H1 (cell line): ENCODE data around the gene CFD. TPM values are rescaled to one million over a fixed set of nuclear protein-coding genes. Genes with fewer than 3 reads are reported as not detected.

Experiments
- CTCF ChIA-PET: fragments of 300-600 bp; sonication (Branson Sonifier 250); formaldehyde crosslinking; loops from one replicate; lab custom pipeline; 2021; ENCODE audit not compliant: partially characterized antibody; lab: Charles Lee
- POLR2A ChIA-PET: fragments of 300-600 bp; sonication (Branson Sonifier 250); formaldehyde crosslinking; loops from one replicate; lab custom pipeline; 2021; ENCODE audit warnings: inconsistent platforms; ENCODE audit not compliant: partially characterized antibody; lab: Charles Lee
- DNase-seq, 2 experiments: peaks; one replicate each; pipeline versions ENCODE4 v3.0.0 to v3.0.0-alpha.2; 2010 to 2022; ENCODE audit warnings: low spot score in 2 of 2, low read depth in 1 of 2, mixed read lengths in 1 of 2
- FAIRE-seq: peaks from 2 replicates; lab custom pipeline; 2011; peaks lifted over from hg19 to GRCh38; lab: Jason Lieb, UNC
- H2AFZ ChIP-seq: 2 replicates; pipeline ENCODE4 v1.8.1; 2012; ENCODE audit warnings: low read length, inconsistent platforms
- H2AK5ac ChIP-seq: 2 replicates; pipeline ENCODE4 v1.6.1; 2013; ENCODE audit warnings: low read depth, low read length
- H2BK120ac ChIP-seq: replicated peaks from 2 replicates; pipeline ENCODE3; 2013; ENCODE audit warnings: low read depth, low read length, inconsistent platforms
- H2BK12ac ChIP-seq: 2 replicates; pipeline ENCODE4 v1.6.1; 2013; ENCODE audit warnings: low read depth, low read length
- H2BK15ac ChIP-seq: 2 replicates; pipeline ENCODE4 v1.6.1; 2013; ENCODE audit warnings: low read length
- H2BK20ac ChIP-seq: 2 replicates; pipeline ENCODE4 v1.6.1; 2013; ENCODE audit warnings: low read length
- H2BK5ac ChIP-seq: 2 replicates; pipeline ENCODE4 v1.6.1; 2013; ENCODE audit warnings: low read depth, low read length
- H3K14ac ChIP-seq: 2 replicates; pipeline ENCODE4 v1.6.1; 2013; ENCODE audit warnings: inconsistent platforms; ENCODE audit not compliant: insufficient read length
- H3K18ac ChIP-seq: 2 replicates; pipeline ENCODE4 v1.6.1; 2013; ENCODE audit warnings: low read length; ENCODE audit errors: extremely low read depth
- H3K23ac ChIP-seq: 2 replicates; pipeline ENCODE4 v1.6.1; 2013; ENCODE audit warnings: inconsistent platforms; ENCODE audit not compliant: insufficient read length
- H3K23me2 ChIP-seq: 2 replicates; pipeline ENCODE4 v1.6.1; 2013; ENCODE audit warnings: low read depth, low read length
- H3K27ac ChIP-seq: 2 replicates; pipeline ENCODE4 v1.6.1; 2011; ENCODE audit warnings: low read depth, low read length, inconsistent platforms
- H3K27me3 ChIP-seq, 4 experiments: replicated peaks in 1 of 4; 1 replicate in 1 of 4; 2 replicates in 3 of 4; pipeline versions ENCODE4 v1.6.1 to v1.8.1; 2011 to 2013; ENCODE audit warnings: low read length in 3 of 4, mild to moderate bottlenecking in 3 of 4, inconsistent platforms in 2 of 4, mixed read lengths in 2 of 4, moderate library complexity in 1 of 4; ENCODE audit not compliant: control insufficient read depth in 3 of 4, insufficient read depth in 3 of 4; ENCODE audit errors: extremely low read depth in 1 of 4
- H3K36me3 ChIP-seq, 4 experiments: 2 replicates each; pipeline versions ENCODE4 v1.6.1 to v1.8.1; 2011 to 2013; ENCODE audit warnings: mild to moderate bottlenecking in 4 of 4, low read length in 3 of 4, moderate library complexity in 2 of 4, control low read depth in 1 of 4, inconsistent platforms in 1 of 4; ENCODE audit not compliant: insufficient read depth in 4 of 4, control insufficient read depth in 2 of 4
- H3K4ac ChIP-seq: replicated peaks from 2 replicates; pipeline ENCODE3; 2013; ENCODE audit warnings: low read length, low read depth, mixed read lengths, inconsistent platforms; ENCODE audit not compliant: insufficient read length
- H3K4me1 ChIP-seq, 4 experiments: replicated peaks in 1 of 4; 1 replicate in 1 of 4; 2 replicates in 3 of 4; pipeline versions ENCODE4 v1.6.1 to v1.8.1; 2011 to 2013; ENCODE audit warnings: low read length in 3 of 4, inconsistent platforms in 2 of 4, mixed read lengths in 1 of 4; ENCODE audit not compliant: insufficient read depth in 4 of 4, control insufficient read depth in 3 of 4
- H3K4me2 ChIP-seq, 2 experiments: 2 replicates each; pipeline versions ENCODE4 v1.6.1 to v1.8.1; 2011 to 2013; ENCODE audit warnings: low read depth in 2 of 2, low read length in 2 of 2, control low read depth in 1 of 2, inconsistent platforms in 1 of 2, mild to moderate bottlenecking in 1 of 2; ENCODE audit not compliant: insufficient read depth in 1 of 2
- H3K4me3 ChIP-seq, 4 experiments: fragments of 200-600, 300-600 bp in 1 of 4; sonication (generic), shearing (Covaris generic), sonication (Bioruptor Twin) in 1 of 4; 2 replicates each; pipeline versions ENCODE4 v1.5.1 to v1.8.1; 2011 to 2016; ENCODE audit warnings: low read length in 4 of 4, low read depth in 3 of 4, control low read depth in 2 of 4, inconsistent platforms in 2 of 4, mild to moderate bottlenecking in 2 of 4, mixed read lengths in 1 of 4, moderate library complexity in 1 of 4; ENCODE audit not compliant: insufficient read depth in 2 of 4; ENCODE audit errors: extremely low read depth in 1 of 4
- H3K56ac ChIP-seq: replicated peaks from 2 replicates; pipeline ENCODE3; 2013; ENCODE audit warnings: low read depth, mild to moderate bottlenecking, mixed read lengths, low read length, inconsistent platforms; ENCODE audit not compliant: insufficient read length
- H3K79me1 ChIP-seq: 2 replicates; pipeline ENCODE4 v1.6.1; 2013; ENCODE audit warnings: low read depth, low read length, control low read depth
- H3K79me2 ChIP-seq, 2 experiments: 2 replicates each; pipeline versions ENCODE4 v1.6.1 to v1.8.1; 2012 to 2013; ENCODE audit warnings: low read length in 2 of 2, mild to moderate bottlenecking in 2 of 2, inconsistent platforms in 1 of 2; ENCODE audit not compliant: insufficient read depth in 2 of 2, control insufficient read depth in 1 of 2
- H3K9ac ChIP-seq, 4 experiments: replicated peaks in 1 of 4; 1 replicate in 1 of 4; 2 replicates in 3 of 4; pipeline versions ENCODE4 v1.6.1 to v1.8.1; 2011 to 2013; ENCODE audit warnings: low read depth in 3 of 4, low read length in 3 of 4, control low read depth in 2 of 4, mild to moderate bottlenecking in 2 of 4, moderate library complexity in 2 of 4, inconsistent platforms in 1 of 4; ENCODE audit errors: extremely low read depth in 1 of 4
- H3K9me3 ChIP-seq, 2 experiments: 2 replicates each; pipeline versions ENCODE4 v1.6.1 to v1.8.1; 2012 to 2013; ENCODE audit warnings: mild to moderate bottlenecking in 2 of 2, moderate library complexity in 2 of 2, control low read depth in 1 of 2, inconsistent platforms in 1 of 2, low read depth in 1 of 2, low read length in 1 of 2, mixed read lengths in 1 of 2; ENCODE audit not compliant: insufficient read depth in 2 of 2
- H4K20me1 ChIP-seq, 2 experiments: replicated peaks in 1 of 2; 2 replicates each; pipeline versions ENCODE3 to v1.8.1; 2011 to 2013; ENCODE audit warnings: inconsistent platforms in 2 of 2, low read length in 2 of 2, mild to moderate bottlenecking in 1 of 2; ENCODE audit not compliant: insufficient read depth in 2 of 2, control insufficient read depth in 1 of 2
- H4K5ac ChIP-seq: 2 replicates; pipeline ENCODE4 v1.6.1; 2013; ENCODE audit warnings: low read length, low read depth, mixed read lengths, inconsistent platforms; ENCODE audit not compliant: insufficient read length
- H4K8ac ChIP-seq: 2 replicates; pipeline ENCODE4 v1.8.0; 2013; ENCODE audit warnings: mild to moderate bottlenecking, moderate library complexity, low read length, inconsistent platforms; ENCODE audit not compliant: insufficient read depth; ENCODE audit errors: extremely low read depth
- H4K91ac ChIP-seq: replicated peaks from 2 replicates; pipeline ENCODE3; 2013; ENCODE audit warnings: low read length, mixed read lengths, inconsistent platforms; ENCODE audit not compliant: insufficient read length
- ATF3 ChIP-seq: IDR thresholded peaks from 2 replicates; pipeline ENCODE4 v1.6.1; 2011; ENCODE audit warnings: low read depth, mild to moderate bottlenecking, low read length; ENCODE audit not compliant: insufficient read depth
- CBX5 ChIP-seq: fragments of 300-800, 300-1000 bp; sonication (generic); IDR thresholded peaks from 2 replicates; pipeline ENCODE4 v1.7.1; 2016; ENCODE audit warnings: antibody characterized with exemption, low read length, low read depth
- EZH2 ChIP-seq: fragments of 200-600 bp; sonication (generic); IDR thresholded peaks from 2 replicates; pipeline ENCODE4 v1.7.1; 2012; ENCODE audit warnings: low read depth, mild to moderate bottlenecking, moderate library complexity, low read length, inconsistent platforms; ENCODE audit not compliant: severe bottlenecking
- HDAC2 ChIP-seq, 2 experiments: fragments of 300-600 bp in 1 of 2; sonication (generic) in 1 of 2; IDR thresholded peaks; 2 replicates each; pipeline ENCODE4 v1.6.1; 2011 to 2012; ENCODE audit warnings: low read depth in 2 of 2, low read length in 2 of 2, mild to moderate bottlenecking in 2 of 2, moderate library complexity in 2 of 2, borderline replicate concordance in 1 of 2, inconsistent platforms in 1 of 2
- KDM5A ChIP-seq: fragments of 200-600 bp; IDR thresholded peaks from 2 replicates; pipeline ENCODE4 v1.7.1; 2012; ENCODE audit warnings: mild to moderate bottlenecking, low read length, inconsistent platforms, mixed read lengths
- POU5F1 ChIP-seq: IDR thresholded peaks from 2 replicates; pipeline ENCODE4 v1.6.1; 2011; ENCODE audit warnings: low read depth, mild to moderate bottlenecking, low read length, moderate library complexity
- USF2 ChIP-seq: IDR thresholded peaks from 2 replicates; pipeline ENCODE4 v1.6.1; 2011; ENCODE audit warnings: low read length, improper control_type of control experiment
- WGBS, 2 experiments: shearing (Covaris generic) in 1 of 2; methylation state at CpG; one replicate each; pipeline versions ENCODE4 v1.1.6 to v1.1.7; 2013 to 2015; ENCODE audit warnings: low lambda C conversion rate in 2 of 2, mixed read lengths in 2 of 2, inconsistent platforms in 1 of 2, low coverage in 1 of 2, missing lambda C conversion rate in 1 of 2; ENCODE audit not compliant: insufficient replicate concordance in 2 of 2, insufficient coverage in 1 of 2, insufficient read length in 1 of 2; ENCODE audit errors: extremely low coverage in 1 of 2, missing lambda C conversion rate in 1 of 2; 5-methylcytosine and 5-hydroxymethylcytosine counted together
- polyA plus RNA-seq, 7 experiments: library from polyadenylated mRNA; depleted of rRNA in 3 of 7; stranded (reverse) in 5 of 7; unstranded in 2 of 7; fragments of >200 nt in 5 of 7; fragments of 200-250 nt in 2 of 7; gene quantifications; 1 replicate in 5 of 7; 2 replicates in 1 of 7; 4 replicates in 1 of 7; pipeline versions ENCODE4 v1.2.1 to v1.2.3, GENCODE V29; 2011 to 2013; ENCODE audit warnings: missing spikeins in 2 of 7, mixed read lengths in 2 of 7
- total RNA-seq: library from RNA; stranded (reverse); fragmentation: NEBNext Ultra II Directional; extraction: Animal tissue kit (Norgen Biotek cat#: 25700); gene quantifications from 2 replicates; pipeline ENCODE4 v1.2.1, GENCODE V29; 2021

CFD gene
- total and polyA plus RNA-seq, 2 of the 8 experiments (the other 6 are each of a cell fraction or from before 2014, with no cell fraction given) = 1.7 to 2.8 TPM

GRCh38 chr19:869245-870177 lies 10.0 kb downstream of the CFD start:
- Histone ChIP-seq H3K4me3 (no peak overlapping the region), H3K79me1 (no peaks in the 10 kb centered on the region; the same call in 1 of the 2 replicates), H3K79me2 (no peaks in the 10 kb centered on the region), H2BK12ac (no peak overlapping the region), H4K5ac (no peak overlapping the region), H3K36me3 (peaks cover 0 to 14% (median 0%) of the 10 kb centered on the region in 4 experiments; a peak in 2 of 8 replicates), H2BK20ac (no peak overlapping the region), H2BK5ac (no peak overlapping the region; the same call in 1 of the 2 replicates), H3K4ac (no peak overlapping the region), H3K4me2 (no peak overlapping the region), H3K23ac (no peak overlapping the region), H4K91ac (no peak overlapping the region), H4K8ac (no peak overlapping the region), H3K56ac (no peak overlapping the region), H4K20me1 (peaks cover 4 to 9% of the 10 kb centered on the region in 2 experiments), H3K27ac (no peak overlapping the region), H3K23me2 (no peaks in the 10 kb centered on the region), H2AK5ac (no peak overlapping the region), H2BK120ac (no peak overlapping the region), H3K27me3 (no peaks in the 10 kb centered on the region), H3K9ac (no peak overlapping the region), H3K4me1 (peaks cover 3 to 22% (median 7%) of the 10 kb centered on the region in 4 experiments), H2BK15ac (no peak overlapping the region), H3K14ac (no peak overlapping the region), H3K18ac (no peak overlapping the region), H3K9me3 (peaks cover 0 to 3% of the 10 kb centered on the region in 2 experiments; a peak in 1 of 4 replicates), H2AFZ (no peak overlapping the region)
- POLR2A ChIA-PET = no interaction called here
- 87% methylated on average over 23 of the region's 29 CpGs; no CpG with 5 or more reads in 1 of the 2 experiments for WGBS, 2 experiments
- TF ChIP-seq CBX5 (no peak), KDM5A (no peak), USF2 (no peak), ATF3 (no peak), HDAC2 (IDR thresholded peaks at IDR 0.05; ENCODE audit: borderline replicate concordance in 1 of 2, low read depth in 2 of 2, low read length in 2 of 2) (no peak), POU5F1 (no peak), EZH2 (no peak)
- CTCF ChIA-PET = interaction anchor here (1.5 kb wide), 1 partner anchor 48 kb away, joined by 3 read pairs; no protein-coding TSS in a partner anchor
- no peak for FAIRE-seq
- DNase-seq = no peak
